ENCODE measurements around the gene SYT13.
"Not testable (repeated sequence)": the region's sequence is repeated elsewhere in the genome, so short reads cannot be mapped to it uniquely, and the experiment has no call there.

SYT13 gene

GRCh38 chr11:45272701-45273100 lies 13.4 kb downstream of the SYT13 start:
- no peak for DNase-seq

DNA sequence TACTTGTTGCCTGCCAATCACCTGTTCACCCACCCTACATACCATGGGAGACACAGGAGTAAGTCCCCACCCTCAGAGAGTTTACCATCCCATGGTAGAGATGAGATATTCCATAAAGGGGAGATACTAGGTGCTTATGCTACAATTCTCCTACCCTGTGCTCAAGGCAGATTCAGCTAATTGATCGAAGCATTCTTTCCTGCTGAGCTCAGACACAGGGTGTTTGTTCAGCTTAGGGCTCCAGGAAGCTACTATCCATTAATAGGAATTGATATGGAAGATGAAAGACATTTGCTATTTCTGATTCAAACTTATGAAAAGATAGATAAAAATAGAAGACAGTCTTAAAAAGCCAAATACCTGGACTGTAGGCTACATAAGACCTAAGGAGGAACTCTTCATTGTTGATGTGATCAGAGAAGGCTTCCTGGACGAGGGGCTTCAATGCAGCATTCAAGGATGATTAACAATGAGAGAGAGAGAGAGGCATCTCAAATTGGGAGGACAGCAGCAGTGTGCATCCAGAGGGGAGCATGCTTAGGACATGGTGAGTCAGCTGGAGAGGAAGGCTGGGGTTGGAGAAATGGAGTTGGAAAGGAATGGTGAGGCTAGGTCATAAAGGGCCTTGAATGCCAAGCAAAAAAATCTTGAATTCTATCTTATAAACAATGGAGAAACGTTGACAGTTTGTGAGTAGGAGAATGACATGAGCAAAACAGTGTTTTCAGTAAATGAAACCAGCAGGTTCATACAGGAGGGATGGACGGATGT lies 15.0 kb downstream of the SYT13 start:
- DNase-seq, result no peak

DNA sequence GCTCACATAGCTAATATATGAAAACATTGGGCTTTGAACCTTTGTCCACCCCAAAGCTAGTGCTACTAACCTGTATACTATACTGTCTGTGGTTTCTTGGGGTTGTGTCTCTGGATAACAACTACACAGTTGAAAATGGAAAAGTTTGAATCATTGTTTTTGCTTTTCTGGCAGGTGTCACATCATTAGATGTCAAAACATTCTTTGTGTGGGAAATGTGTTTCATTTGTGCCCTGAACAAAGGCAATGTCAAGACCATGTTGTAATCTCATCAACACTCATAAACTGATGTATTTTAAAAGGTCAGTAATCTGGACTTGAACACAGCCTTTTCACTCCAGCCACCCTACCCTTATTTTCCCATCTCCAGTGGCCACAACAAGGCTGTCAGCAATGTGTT lies 16.5 kb downstream of the SYT13 start:
- DNase-seq, result no peak

- no peak for DNase-seq
These were observed 18.4 kb downstream of the SYT13 start for GRCh38 chr11:45267652-45268299.

DNA sequence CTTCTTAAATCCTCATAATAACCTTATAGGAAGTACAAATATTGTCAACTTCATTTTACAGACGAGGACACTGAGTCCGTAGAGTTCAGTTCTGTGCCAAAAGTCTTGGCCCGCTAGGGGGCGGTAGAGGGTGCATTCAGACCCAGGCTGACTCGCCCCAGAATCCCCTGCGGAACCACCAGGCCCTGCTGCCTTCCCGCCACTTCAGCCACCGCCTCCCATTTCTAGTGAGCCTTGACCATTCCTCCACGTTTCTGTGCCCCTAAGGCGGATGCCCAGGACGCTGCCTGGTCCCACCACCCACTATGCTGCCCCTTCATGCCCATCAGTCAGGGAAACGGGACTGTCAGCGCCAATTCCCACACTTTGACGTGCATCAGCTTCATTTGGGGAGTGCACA lies 19.1 kb downstream of the SYT13 start:
- peak in 1 of 2 donors; percentile 1 for DNase-seq

GRCh38 chr11:45266676-45267020 lies 19.5 kb downstream of the SYT13 start:
- DNase-seq, result no peak

DNA sequence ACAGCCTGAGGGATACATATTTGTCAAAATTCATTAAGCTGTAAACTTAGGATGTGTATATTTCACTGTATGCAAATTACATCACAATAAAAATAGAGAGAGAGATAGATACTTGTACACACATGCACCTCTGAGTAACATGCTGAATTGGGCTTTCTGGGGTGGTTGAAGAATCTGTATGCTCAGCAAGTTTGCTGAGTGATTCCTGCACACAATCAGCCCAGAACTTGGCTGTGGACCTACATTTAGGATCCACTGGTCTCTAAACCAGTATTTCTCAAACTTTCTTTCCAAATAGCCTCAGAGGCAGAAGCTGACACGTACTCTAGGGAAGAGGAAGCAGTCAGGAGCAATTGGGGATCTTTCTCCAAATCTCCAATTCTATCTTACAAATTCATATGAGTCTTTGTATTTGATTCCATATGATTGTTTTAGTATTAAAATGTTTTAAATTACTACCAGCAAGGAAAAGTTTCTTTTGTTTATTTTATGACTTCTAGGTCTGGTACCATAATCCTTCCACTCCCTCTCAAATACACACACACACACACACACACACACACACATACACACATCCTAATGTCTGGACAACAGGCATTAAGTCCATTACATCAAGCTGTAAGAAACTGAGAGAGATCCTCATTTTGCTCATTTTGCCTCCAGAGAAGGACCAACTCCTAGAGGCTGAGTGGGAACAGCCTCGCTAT lies 20.0 kb downstream of the SYT13 start:
- DNase-seq, result peak in 1 of 2 donors; percentile 2

DNA sequence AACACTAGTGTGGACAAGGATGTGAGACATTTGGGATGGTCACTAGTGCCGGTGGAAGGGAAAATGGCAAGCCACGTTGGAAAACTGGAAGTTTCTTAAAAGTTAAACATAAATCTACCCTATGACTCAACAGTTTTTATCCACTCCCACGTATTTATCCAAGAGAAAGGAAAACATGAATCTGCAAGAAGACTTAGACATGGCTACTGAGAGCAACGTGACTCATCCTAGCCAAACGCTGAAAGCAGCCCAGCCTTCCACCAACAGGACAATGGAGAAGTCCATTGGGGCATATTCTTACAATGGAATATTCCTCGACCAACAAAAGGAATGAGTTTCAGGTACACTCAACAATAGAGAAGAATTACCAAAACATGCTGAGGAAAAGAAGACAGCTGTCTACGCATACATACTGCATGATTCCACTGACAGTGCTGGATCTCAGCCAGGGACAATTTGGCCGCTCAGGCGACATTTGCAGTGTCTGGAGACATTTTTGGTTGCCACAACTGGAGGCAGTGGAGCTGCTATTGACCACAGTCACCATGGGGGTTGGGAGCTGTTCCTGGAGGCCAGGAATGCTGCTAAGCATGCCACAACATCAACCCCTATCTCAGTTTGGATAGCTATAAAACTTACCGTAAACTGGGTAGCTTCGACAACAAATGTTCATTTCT lies 21.2 kb downstream of the SYT13 start:
- DNase-seq, result no peak

DNA sequence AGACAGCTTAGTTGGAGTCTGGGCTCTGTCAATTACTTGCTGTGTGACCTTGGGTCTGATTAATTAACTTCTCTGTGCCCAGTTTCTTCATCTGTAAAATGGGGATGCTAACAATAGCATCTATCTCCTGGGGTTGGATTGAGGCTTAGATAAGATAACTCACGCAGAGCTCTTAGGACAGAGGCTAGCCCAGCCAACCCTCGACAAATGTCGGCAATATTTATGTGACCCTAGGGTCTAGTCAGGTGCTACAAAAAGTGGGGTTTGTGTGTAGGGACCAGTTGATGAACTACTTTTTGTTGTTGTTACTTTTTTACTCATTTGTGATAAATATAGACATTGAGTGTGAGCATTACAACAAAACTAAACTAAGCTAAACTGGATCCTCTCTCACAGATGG lies 22.4 kb downstream of the SYT13 start:
- DNase-seq, result no peak

DNA sequence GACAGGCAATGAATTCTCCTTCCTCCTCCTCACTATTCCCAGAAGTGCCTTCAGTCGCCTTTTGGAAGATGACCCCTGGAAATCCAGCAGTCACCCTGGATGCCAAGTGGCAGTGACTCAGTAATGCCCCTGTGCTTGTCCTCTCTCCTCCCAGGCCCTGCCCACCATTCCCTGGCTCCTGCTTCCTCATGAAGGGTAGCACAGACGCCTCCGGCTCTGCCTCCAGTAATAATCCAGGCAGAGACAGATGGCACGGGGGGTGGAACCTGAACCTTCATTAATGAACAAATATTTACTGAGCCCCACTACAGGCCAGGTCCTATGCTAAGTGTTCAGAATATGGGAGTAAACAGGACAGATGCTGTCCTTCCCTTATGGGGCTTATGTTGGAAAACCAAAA lies 23.2 kb downstream of the SYT13 start:
- no peak for DNase-seq

DNA sequence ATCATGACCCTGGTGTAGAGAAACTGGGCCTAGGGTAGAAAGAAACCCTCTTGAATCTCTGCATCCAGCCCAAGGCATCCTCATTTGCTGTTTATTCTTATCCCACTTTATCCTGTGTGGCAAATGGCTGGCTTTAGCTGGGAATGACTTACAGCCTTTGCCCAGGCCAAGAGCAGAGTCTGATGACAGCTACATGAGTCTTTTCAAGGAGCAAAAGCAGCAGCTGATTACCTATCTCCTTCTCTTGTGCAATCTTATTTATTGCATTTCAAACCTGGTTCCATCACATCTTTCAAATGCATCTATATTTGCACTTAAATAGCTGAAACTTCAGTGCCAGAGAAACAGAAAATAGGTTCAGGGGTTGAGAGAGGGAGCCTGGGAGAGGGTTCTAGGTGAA lies 26.1 kb downstream of the SYT13 start:
- DNase-seq, result no peak

GRCh38 chr11:45259592-45259991 lies 26.5 kb downstream of the SYT13 start:
- DNase-seq, result no peak

DNA sequence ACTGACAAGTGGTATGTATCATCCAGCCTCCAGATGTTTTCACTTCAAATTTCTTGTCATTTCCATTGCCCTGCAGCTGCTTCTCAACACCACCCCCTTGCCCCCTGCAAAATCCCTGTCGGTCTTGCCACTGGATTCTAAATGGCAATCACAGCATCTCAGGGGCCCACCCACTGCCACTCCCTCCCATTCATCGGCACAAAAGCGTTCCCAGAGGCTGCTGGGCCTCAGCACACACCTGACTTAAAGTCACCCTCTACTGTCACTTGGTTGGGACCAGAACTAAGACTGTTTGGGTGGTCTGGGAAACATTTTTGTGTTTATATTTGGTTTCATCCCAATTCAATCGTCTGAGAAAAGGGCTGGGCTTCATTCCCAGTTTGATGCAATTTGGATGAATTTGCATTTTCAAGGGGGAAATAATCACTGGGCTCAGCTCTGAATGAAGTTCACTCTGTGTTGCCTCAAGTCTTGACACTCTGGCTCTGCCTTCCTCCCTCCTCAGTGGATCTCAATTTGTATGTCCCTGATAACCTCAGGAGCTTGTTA lies 27.1 kb downstream of the SYT13 start:
- DNase-seq, result no peak

GRCh38 chr11:45254070-45254469 lies 32.1 kb downstream of the SYT13 start:
- no peak for DNase-seq

DNA sequence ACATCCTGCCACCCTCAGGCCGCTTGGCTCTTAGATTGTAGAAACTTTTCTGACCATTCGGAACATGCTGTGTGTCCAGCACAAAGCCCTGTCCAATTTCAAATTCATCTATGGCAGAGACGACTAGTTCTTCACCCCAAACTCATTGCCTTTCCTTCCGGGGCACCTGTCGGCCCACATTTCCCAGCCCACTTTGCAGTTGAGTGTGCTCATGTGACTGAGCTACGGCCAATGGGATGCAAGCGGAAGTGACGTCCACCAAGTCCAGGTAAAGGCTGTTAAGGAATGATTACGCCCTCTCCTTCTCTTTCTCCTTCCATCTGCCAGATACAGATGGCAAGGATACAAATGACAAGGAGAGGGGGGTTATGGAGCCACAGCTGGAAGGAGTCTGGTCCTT lies 32.5 kb downstream of the SYT13 start:
- no peak for DNase-seq

GRCh38 chr11:45252877-45253276 lies 33.3 kb downstream of the SYT13 start:
- DNase-seq, result no peak

GRCh38 chr11:45252134-45252856 lies 33.8 kb downstream of the SYT13 start:
- peak in 1 of 2 donors; percentile 8 for DNase-seq

DNA sequence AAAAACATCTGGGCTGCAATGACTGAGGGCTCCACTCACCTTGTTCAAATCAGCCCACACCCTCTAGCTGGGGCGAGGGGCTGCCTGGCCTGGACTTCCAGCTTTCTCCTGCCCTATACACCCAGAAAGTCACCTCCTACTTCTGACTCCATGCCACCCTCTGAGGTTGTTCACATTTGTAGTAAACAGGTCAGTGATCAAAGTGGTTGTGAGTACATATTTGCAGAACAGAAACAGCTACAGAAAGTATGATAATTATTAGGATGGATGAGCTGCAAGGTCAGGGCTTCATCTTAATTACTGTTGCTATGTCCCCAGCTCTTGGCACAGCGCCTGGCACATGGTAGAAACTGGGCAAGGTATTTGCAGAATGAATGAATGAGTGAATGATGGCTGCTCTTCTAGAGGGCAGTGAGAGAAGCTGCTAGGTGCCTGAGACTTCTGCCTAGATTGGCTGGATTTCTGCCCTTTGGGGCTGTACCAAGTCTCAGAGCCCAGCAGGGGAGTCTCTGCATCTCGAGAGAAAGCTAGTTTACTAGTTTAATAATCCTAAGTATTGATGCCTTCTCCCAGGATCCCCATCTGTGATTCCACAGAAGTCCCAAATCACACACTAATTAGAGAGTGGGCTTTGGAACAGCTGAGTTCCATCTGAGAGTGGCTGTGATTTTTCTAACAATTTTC lies 36.0 kb downstream of the SYT13 start:
- no peak for DNase-seq

DNA sequence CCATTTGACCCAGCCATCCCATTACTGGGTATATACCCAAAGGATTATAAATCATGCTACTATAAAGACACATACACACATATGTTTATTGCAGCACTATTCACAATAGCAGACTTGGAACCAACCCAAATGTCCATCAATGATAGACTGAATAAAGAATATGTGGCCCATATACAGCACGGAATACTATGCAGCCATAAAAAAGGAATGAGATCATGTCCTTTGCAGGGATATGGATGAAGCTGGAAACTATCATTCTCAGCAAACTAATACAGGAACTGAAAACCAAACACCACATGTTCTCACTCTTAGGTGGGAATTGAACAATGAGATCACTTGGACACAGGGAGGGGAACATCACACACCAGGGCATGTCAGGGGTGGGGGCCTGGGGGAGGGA lies 36.8 kb downstream of the SYT13 start:
- not testable (repeated sequence) for DNase-seq

DNA sequence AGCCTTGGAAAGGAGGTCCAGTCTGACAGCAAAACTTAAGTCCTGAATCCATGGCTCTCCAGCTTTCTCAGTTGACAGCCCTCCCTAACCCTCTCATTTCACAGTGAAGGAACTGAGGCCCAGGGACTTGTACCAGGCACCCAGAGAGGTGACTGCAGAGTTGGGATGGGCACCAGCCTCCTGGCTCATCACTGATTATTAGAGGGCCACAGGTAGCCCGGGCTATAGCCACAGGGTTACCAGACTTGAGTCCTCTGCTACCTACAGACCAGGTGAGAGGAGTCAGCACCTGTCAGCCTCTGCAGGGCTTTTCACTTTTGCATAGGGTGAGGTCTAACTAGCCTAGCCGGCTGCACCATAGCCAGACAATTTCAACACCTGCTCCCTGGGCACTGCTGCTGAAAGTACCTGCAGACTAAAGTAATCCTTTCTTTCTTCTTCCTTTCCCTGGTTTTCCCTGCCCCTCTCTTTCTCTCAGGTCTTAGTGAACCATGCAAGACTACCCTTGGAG lies 37.6 kb downstream of the SYT13 start:
- no peak for DNase-seq

GRCh38 chr11:45247433-45247832 lies 38.7 kb downstream of the SYT13 start:
- no peak for DNase-seq

DNA sequence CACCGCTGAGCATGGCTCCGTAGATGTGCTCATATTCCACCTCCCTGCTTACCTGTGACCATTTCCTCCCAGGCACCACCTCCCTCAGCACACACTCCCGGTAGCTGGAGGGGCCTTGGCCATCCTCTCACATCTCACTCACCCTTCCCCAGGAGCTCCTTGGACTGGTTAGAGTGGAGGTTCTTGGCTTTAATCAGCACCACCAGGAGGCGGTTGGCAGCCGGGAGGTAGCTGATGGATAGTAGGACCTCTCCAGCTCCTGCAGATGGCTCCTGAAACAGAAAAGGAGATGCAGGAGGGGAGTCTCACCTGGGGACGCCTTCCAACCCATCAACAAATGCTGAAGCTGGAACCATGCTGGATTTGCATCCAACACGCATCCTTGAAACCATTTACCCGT lies 39.9 kb downstream of the SYT13 start:
- DNase-seq, result no peak

All from inflammatory macrophage (primary cell).